Measurements from ENCODE around the gene CREBBP.
"Not testable (repeated sequence)": the region's sequence is repeated elsewhere in the genome, so short reads cannot be mapped to it uniquely, and the experiment has no call there.

CREBBP gene

GRCh38 chr16:3714378-3714777 is 166.1 kb downstream of the CREBBP start:
- not testable (repeated sequence) for DNase-seq (ENCODE audit: low spot score)

GRCh38 chr16:3713587-3714242 is 166.8 kb downstream of the CREBBP start:
- no peak for DNase-seq (ENCODE audit: low spot score)

GRCh38 chr16:3712861-3713372 is 167.6 kb downstream of the CREBBP start:
- no peak for DNase-seq (ENCODE audit: low spot score)

- DNase-seq (ENCODE audit: low spot score): no peak
Measured at GRCh38 chr16:3706253-3707012, 174.1 kb downstream of the CREBBP start.

- no peak for DNase-seq (ENCODE audit: low spot score)
Measured at GRCh38 chr16:3702082-3702481, 178.4 kb downstream of the CREBBP start.

GRCh38 chr16:3701531-3701930 is 179.0 kb downstream of the CREBBP start:
- no peak for DNase-seq (ENCODE audit: low spot score)

GRCh38 chr16:3698941-3699340 is 181.6 kb downstream of the CREBBP start:
- no peak for DNase-seq (ENCODE audit: low spot score)

- no peak for DNase-seq (ENCODE audit: low spot score)
Measured at GRCh38 chr16:3696425-3697218, 183.9 kb downstream of the CREBBP start.

- no peak for DNase-seq (ENCODE audit: low spot score)
Measured at GRCh38 chr16:3695610-3696369, 184.7 kb downstream of the CREBBP start.

- DNase-seq (ENCODE audit: low spot score): no peak
Measured at GRCh38 chr16:3694051-3694450, 186.5 kb downstream of the CREBBP start.

GRCh38 chr16:3691761-3692160 is 188.8 kb downstream of the CREBBP start:
- DNase-seq (ENCODE audit: low spot score): no peak

GRCh38 chr16:3690980-3691720 is 189.4 kb downstream of the CREBBP start:
- no peak for DNase-seq (ENCODE audit: low spot score)

- DNase-seq (ENCODE audit: low spot score): peak; percentile 90
Measured at GRCh38 chr16:3690470-3690928, 190.0 kb downstream of the CREBBP start.

GRCh38 chr16:3689731-3690130 is 190.8 kb downstream of the CREBBP start:
- DNase-seq (ENCODE audit: low spot score): no peak

GRCh38 chr16:3687792-3688191 is 192.7 kb downstream of the CREBBP start:
- DNase-seq (ENCODE audit: low spot score): peak; percentile 65

- no peak for DNase-seq (ENCODE audit: low spot score)
Measured at GRCh38 chr16:3687021-3687420, 193.5 kb downstream of the CREBBP start.

GRCh38 chr16:3681206-3681605 is 199.3 kb downstream of the CREBBP start:
- DNase-seq (ENCODE audit: low spot score): no peak

GRCh38 chr16:3677994-3678393 is 202.5 kb downstream of the CREBBP start:
- no peak for DNase-seq (ENCODE audit: low spot score)

GRCh38 chr16:3675601-3676130 is 204.8 kb downstream of the CREBBP start:
- no peak for DNase-seq (ENCODE audit: low spot score)

All from kidney capillary endothelial cell (primary cell).